Activated T-helper 2 cell treated with anti-CD3 and anti-CD28 coated beads, Interferon-gamma antibody, Interleukin-2, Interleukin-4, amounts not matched to agents 10 μg/mL and 5 μg/mL and 100 μg/mL, durations not matched to agents 14 hours and 24 hours and 36 hours (primary cell): ENCODE results near the gene GSTO2. TPM values are rescaled to one million over a fixed set of nuclear protein-coding genes. Genes with fewer than 3 reads are reported as not detected.
A peak's percentile ranks its signal among the peaks of the same experiment; 100 is the strongest.

Source experiments
- DNase-seq: peaks from one replicate; pipeline ENCODE4 v3.0.0; 2021; ENCODE audit warnings: low spot score
- H3K27ac Mint-ChIP-seq: one replicate; pipeline ENCODE4 v1.8.0; 2021; ENCODE audit warnings: mixed read lengths
- H3K27me3 Mint-ChIP-seq: one replicate; pipeline ENCODE4 v1.8.0; 2021; ENCODE audit warnings: low read depth, mixed read lengths
- H3K36me3 Mint-ChIP-seq: one replicate; pipeline ENCODE4 v1.8.0; 2021; ENCODE audit warnings: low read depth, mixed read lengths
- H3K4me1 Mint-ChIP-seq: one replicate; pipeline ENCODE4 v1.8.0; 2021; ENCODE audit warnings: low read depth, mixed read lengths
- H3K4me3 Mint-ChIP-seq: one replicate; pipeline ENCODE4 v1.8.0; 2021; ENCODE audit warnings: low read depth, mild to moderate bottlenecking, moderate library complexity, mixed read lengths
- H3K9me3 Mint-ChIP-seq: one replicate; pipeline ENCODE4 v1.8.0; 2021; ENCODE audit warnings: mixed read lengths
- intact Hi-C: fragments of 100-400 bp; cut with micrococcal nuclease; formaldehyde crosslinking; loops from one replicate; pipeline ENCODE4 v1.15.1; 2023
- total RNA-seq: library from RNA; stranded (reverse); gene quantifications from 2 replicates; pipeline ENCODE4 v1.2.3, GENCODE V29; 2022

GSTO2 gene
- total RNA-seq, 1 donor from 2014 or later: 0.57 TPM

- intact Hi-C loops: loop anchor here (1.0 kb wide), 3 partner anchors 11 to 58 kb away; partner anchors contain the start of gene ITPRIP
- no peaks in the 10 kb centered on the region for H3K27me3 Mint-ChIP-seq
- no peak overlapping the region for H3K27ac Mint-ChIP-seq
- no peak for DNase-seq
- H3K4me1 Mint-ChIP-seq: peaks cover 24% of the 10 kb centered on the region
- peaks cover 8% of the 10 kb centered on the region for H3K9me3 Mint-ChIP-seq
- no peak overlapping the region for H3K4me3 Mint-ChIP-seq
- H3K36me3 Mint-ChIP-seq: peaks cover 5% of the 10 kb centered on the region
These were observed 80.7 kb downstream of the GSTO2 start for GRCh38 chr10:104349623-104350126.

GRCh38 chr10:104350127-104350635 is 81.2 kb downstream of the GSTO2 start:
- H3K9me3 Mint-ChIP-seq: peaks cover 8% of the 10 kb centered on the region
- intact Hi-C loops: loop anchor here (1.0 kb wide), 3 partner anchors 12 to 59 kb away; partner anchors contain the start of gene ITPRIP
- no peak for DNase-seq

GRCh38 chr10:104351061-104351702 is 82.2 kb downstream of the GSTO2 start:
- no peak for DNase-seq
- intact Hi-C loops: loop anchor here (1.0 kb wide), 1 partner anchor 22 kb away; no protein-coding TSS in a partner anchor
- Mint-ChIP-seq H3K9me3 (no peaks in the 10 kb centered on the region), H3K27me3 (no peaks in the 10 kb centered on the region), H3K4me1 (peaks cover 14% of the 10 kb centered on the region), H3K4me3 (peak overlapping the region; percentile 63), H3K27ac (peak overlapping the region; percentile 87), H3K36me3 (no peaks in the 10 kb centered on the region)

More at GRCh38 chr10:104350127-104350635, 81.2 kb downstream of the GSTO2 start:
- Mint-ChIP-seq H3K4me3 (no peak overlapping the region), H3K36me3 (peaks cover 5% of the 10 kb centered on the region), H3K27me3 (no peaks in the 10 kb centered on the region), H3K4me1 (peaks cover 24% of the 10 kb centered on the region), H3K27ac (no peak overlapping the region)

- Mint-ChIP-seq H3K4me1 (peaks cover 13% of the 10 kb centered on the region), H3K27me3 (no peaks in the 10 kb centered on the region), H3K4me3 (peak overlapping the region; percentile 64), H3K27ac (no peak overlapping the region), H3K9me3 (no peaks in the 10 kb centered on the region), H3K36me3 (no peaks in the 10 kb centered on the region)
- intact Hi-C loops: loop anchor here (1.0 kb wide), 1 partner anchor 23 kb away; no protein-coding TSS in a partner anchor
- DNase-seq: no peak
These were observed 82.9 kb downstream of the GSTO2 start for GRCh38 chr10:104351919-104352318.

- intact Hi-C loops: loop anchor here (1.0 kb wide), 1 partner anchor 84 kb away; the partner anchor contains the start of gene GSTO2
- peak; percentile 87 for DNase-seq
- no peaks in the 10 kb centered on the region for H3K27me3 Mint-ChIP-seq
- H3K4me3 Mint-ChIP-seq: peak within 1 kb of the TSS; percentile 64
- H3K9me3 Mint-ChIP-seq: no peaks in the 10 kb centered on the region
- no peaks in the 10 kb centered on the region for H3K36me3 Mint-ChIP-seq
- H3K27ac Mint-ChIP-seq: peak within 1 kb of the TSS; percentile 56
- H3K4me1 Mint-ChIP-seq: peaks cover 13% of the 10 kb centered on the region
These were observed 84.5 kb downstream of the GSTO2 start, which contains the start of gene CFAP58 for GRCh38 chr10:104353325-104354048. Gene CFAP58 (plus strand): TSS chr10:104353833. CDS start chr10:104353898, 65 bp downstream.

Other genes starting within 250 kb of the GSTO2 start
- gene COL17A1, start 183.3 kb upstream of the GSTO2 start, total RNA-seq: not detected in 2 replicates
- 11.7 and 12.0 TPM in 2 replicates for gene SFR1, start 147.0 kb upstream of the GSTO2 start, total RNA-seq
- gene CFAP43, start 36.8 kb upstream of the GSTO2 start, total RNA-seq: 0.07 TPM in 1 of 2 replicates, not detected in the other
- 168 and 174 TPM in 2 replicates for gene GSTO1, start 14.3 kb upstream of the GSTO2 start, total RNA-seq
- gene ITPRIP, start 69.3 kb downstream of the GSTO2 start, total RNA-seq: 17.1 and 18.8 TPM in 2 replicates
- 0.57 and 1.1 TPM in 2 replicates for gene CFAP58, start 84.6 kb downstream of the GSTO2 start, total RNA-seq